Stimulated activated naive CD4-positive, alpha-beta T cell treated with Interleukin-2 at 50 U/mL for 16 hours (primary cell): Measurements from ENCODE around the gene PRR3.

ENCODE experiments used
- DNase-seq: peaks from one replicate; lab custom pipeline; 2025; lab: John Stamatoyannopoulos, UW

PRR3 gene

GRCh38 chr6:30537931-30538330, 19.2 kb upstream of the PRR3 start:
- DNase-seq, result no peak

DNA sequence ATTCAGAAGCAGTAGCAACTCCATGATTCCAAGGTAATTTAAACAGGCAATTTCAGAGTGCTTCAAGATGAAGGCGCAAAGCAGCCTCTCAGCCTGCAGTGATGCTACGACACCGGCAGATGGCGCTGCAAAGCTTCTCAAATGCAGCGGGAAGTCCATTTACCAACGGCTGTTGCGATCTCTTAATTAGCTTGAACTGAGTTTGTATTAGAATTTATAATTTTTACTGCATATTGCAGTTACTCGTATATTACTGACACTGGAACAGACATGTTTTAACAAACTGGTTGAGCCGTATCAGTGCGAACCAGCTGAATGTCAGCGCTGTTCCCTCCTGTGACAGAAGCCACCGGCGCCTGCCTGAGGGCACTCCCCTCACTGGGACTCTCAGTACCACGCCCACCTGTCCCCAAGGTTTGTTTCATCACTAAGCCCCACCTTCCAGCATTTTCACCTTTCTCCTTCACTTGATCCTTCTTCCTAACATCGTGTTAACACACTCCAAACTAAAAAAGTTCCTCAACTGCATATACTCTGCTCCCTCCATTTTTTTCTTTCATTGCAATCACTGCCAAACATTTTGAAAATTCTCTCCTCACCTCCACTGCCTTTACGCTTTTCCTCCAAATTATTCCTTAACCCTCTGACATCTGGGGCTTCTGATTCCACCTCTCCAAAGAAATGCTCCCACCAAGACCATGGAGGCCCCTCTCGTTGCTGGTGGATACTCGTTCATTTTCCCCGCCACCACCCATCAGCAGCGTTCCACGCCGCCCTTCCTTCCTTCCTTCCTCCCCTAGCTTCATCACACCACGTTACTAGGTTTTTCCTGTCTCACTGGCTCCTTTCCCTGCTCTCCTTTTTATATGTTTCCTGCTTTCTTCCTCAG, 15.3 kb upstream of the PRR3 start:
- DNase-seq, result peak; percentile 72

DNA sequence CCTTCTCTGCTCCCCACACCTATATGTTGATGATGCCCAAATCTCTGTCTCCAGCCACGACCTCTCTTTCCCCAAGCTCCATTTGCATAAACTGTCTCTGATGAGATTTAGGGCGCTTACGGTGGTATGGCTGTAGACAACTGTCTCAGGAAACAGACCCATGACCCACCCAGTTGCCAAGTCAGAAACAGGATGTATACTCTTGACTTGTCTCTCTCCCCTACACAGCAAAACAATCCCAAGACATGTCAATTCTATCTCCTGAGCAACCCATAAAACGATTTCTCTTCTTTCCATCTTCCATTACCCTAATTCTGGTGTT, 14.7 kb upstream of the PRR3 start:
- DNase-seq, result no peak

DNA sequence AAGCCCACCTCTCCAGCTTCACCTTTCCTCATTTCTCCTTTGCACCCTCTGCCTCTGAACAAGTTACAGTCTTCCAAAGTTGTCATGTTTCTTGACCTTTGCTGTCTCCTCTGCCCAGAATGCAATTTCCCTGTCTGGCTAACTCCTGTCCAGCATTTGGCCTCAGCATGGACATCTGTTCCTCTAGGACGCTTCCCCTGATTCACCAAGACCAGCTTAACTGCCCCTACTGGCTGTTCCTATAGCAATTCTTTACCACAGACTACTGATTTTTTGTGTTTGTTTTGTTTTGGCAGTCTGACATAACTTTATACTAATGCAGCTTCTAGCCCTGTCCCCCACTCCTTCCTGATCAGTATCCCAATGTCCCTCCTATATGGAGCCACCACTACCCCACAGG, 14.2 kb upstream of the PRR3 start:
- DNase-seq, result no peak

GRCh38 chr6:30543821-30544220, 13.3 kb upstream of the PRR3 start:
- no peak for DNase-seq

DNA sequence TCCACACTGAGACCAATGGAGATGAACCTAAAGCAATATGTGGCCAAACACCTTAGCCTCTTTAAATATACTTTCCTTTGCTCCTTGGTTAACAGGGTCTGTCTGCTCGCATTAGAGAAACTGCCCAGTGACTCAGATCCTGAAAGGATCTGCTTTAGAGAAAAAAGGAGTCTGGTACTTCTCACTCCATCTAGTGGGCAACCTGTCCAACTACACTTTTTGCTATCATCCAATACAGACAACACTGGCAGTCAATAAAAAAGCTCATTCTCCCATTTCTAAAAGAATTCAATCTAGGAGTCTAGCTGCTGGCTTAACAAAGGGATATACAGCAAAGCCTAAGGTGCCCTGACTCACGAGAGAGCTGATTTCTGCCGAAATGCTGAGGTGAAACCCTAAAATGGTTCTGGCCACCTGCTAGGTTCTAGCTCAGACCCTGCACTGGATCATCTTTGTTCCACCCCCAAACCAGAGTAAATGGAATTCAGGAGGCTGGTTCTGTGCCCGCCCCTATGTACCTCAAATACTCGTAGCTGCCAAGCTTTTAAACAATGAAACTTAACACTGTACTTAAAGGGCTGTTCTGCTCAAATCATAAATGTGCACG, 12.3 kb upstream of the PRR3 start:
- no peak for DNase-seq

DNA sequence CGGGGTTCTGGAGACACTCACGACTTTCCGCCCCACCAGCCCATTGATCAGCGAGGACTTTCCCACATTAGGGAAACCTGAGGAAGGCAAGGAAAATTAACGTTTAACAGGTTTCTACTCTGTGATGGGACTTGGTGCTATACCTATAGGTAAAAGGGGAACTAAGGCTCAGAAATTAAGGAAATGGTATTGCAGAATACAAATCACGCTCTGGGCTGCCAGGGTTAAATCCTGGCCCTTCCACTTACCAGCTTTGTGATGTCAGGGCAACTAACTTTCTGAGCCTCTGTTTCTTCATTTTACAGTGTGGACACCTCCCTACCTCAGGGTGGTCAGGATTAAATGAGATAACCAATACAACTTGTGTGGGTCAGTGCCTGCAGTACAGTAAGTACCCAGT, 9.6 kb upstream of the PRR3 start:
- no peak for DNase-seq

GRCh38 chr6:30548375-30548774, 8.7 kb upstream of the PRR3 start:
- DNase-seq, result no peak

GRCh38 chr6:30554404-30554803, 2.7 kb upstream of the PRR3 start:
- no peak for DNase-seq

GRCh38 chr6:30554962-30555815, 1.9 kb upstream of the PRR3 start:
- no peak for DNase-seq

DNA sequence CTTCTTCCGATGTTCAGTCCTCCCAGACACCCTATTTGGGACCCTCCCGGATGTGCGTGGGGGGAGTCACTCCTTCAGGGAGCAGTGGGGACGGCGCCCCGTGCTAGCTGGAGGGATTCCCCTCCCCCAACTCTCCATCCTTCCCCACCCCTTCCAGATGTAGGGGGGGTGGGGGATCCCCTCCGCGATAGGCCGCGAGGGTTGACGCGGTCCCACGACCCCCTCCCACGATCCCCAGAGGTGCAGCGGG, 1.4 kb upstream of the PRR3 start:
- no peak for DNase-seq

- DNase-seq, result peak; percentile 98
These were observed 809 bp upstream of the PRR3 start, which contains the start of gene GNL1 for GRCh38 chr6:30556066-30556905. TSS of gene GNL1 (minus strand) at chr6:30556489. CDS start at chr6:30556203, 286 bp downstream.

- peak; percentile 69 for DNase-seq
These were observed 537 bp downstream of the PRR3 start for GRCh38 chr6:30557683-30557981.

DNA sequence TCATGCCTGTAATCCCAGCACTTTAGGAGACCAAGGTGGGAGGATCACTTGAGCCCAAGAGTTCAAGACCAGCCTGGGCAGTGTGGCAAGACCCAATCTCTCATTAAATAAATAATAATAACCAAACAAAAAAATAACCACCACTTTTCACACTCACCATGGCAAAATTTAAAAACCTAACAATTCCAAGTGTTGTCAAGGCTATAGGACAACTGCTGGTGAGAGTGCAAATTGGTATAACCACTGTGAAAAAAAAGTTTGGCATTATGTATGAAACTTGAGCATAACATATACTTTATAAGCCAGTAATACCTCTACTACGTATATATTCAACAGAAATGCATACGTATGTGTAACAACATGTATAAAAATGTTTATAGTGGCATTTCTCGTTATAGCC, 3.8 kb downstream of the PRR3 start:
- DNase-seq, result no peak

- DNase-seq, result no peak
These were observed 5.7 kb downstream of the PRR3 start for GRCh38 chr6:30562470-30563425.

GRCh38 chr6:30564114-30564513, 7.0 kb downstream of the PRR3 start:
- no peak for DNase-seq

- DNase-seq, result no peak
These were observed 8.7 kb downstream of the PRR3 start for GRCh38 chr6:30565772-30566171.

- DNase-seq, result peak; percentile 66
These were observed 11.2 kb downstream of the PRR3 start for GRCh38 chr6:30568245-30568644.

DNA sequence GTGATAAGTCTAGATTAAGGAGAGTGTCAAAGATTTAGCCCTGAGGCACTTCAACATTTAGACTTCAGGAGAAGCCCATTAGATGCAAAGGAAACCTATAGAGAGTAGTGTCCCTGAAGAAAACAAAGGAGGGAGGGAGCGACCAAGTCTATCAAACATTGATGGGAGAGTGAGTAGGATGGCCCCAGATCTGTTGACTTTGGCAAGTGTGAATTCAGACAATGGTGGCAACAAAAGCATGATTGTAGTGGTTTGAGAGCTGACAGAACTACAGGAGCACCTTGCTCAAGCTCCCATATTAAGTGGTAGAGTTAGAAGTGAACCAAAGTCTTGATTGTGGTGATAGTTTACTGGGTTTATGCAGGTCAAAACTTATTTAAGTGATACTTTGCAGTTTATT, 13.2 kb downstream of the PRR3 start:
- no peak for DNase-seq

- no peak for DNase-seq
These were observed 13.6 kb downstream of the PRR3 start for GRCh38 chr6:30570740-30571074.

- DNase-seq, result peak; percentile 98
These were observed 14.1 kb downstream of the PRR3 start, which contains the start of gene ABCF1 for GRCh38 chr6:30571075-30571761. TSS of gene ABCF1 (plus strand) at chr6:30571442. CDS start at chr6:30571488, 46 bp downstream.
